ENCODE results near the gene DAP3. TPM values are rescaled to one million over a fixed set of nuclear protein-coding genes. Genes with fewer than 3 reads are reported as not detected.
"Not testable (repeated sequence)": the region's sequence is repeated elsewhere in the genome, so short reads cannot be mapped to it uniquely, and the experiment has no call there.

DAP3 gene
- total RNA-seq, 1 donor from 2014 or later = 88.3 TPM

DNA sequence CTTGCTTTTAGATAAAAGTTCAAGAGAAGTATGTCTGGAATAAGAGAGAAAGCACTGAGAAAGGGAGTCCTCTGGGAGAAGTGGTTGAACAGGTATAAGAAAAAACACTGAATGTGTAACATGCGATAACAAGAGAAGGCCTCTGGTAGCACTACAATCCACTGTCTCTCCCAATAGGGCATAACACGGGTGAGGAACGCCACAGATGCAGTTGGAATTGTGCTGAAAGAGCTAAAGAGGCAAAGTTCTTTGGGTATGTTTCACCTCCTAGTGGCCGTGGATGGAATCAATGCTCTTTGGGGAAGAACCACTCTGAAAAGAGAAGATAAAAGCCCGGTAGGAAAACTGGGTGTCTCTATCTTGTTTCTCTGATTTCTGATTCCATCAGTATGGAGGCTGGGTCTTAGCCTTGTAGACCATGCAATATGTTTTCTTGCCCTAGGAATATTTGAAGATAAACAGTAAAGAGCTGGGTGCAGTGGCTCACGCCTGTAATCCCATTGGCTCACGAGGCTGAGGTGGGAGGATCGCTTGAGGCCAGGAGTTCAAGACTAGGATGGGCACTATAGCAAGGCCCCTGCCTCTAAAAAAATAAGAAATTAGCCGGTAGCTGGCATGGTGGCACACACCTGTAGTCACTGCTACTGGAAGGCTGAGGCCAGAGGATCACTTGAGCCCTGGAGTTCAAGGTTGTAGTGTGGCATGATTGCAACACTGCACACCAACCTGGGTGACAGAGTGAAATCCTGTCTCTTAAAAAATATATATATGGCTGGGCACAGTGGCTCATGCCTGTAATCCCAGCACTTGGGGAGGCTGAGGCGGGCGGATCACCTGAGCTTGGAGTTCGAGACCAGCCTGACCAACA, 40.4 kb downstream of the DAP3 start:
- DNase-seq = peak; percentile 53
- Mint-ChIP-seq H3K9me3 (ENCODE audit: unreplicated experiment) (no peaks in the 10 kb centered on the region), H3K4me1 (ENCODE audit: low read depth, unreplicated experiment) (no peaks in the 10 kb centered on the region), H3K36me3 (ENCODE audit: unreplicated experiment) (no peaks in the 10 kb centered on the region), H3K4me3 (ENCODE audit: unreplicated experiment) (no peak overlapping the region), H3K27ac (ENCODE audit: unreplicated experiment) (no peak overlapping the region), H3K27me3 (ENCODE audit: unreplicated experiment) (no peaks in the 10 kb centered on the region)
- TF ChIP-seq, protein P1, sequence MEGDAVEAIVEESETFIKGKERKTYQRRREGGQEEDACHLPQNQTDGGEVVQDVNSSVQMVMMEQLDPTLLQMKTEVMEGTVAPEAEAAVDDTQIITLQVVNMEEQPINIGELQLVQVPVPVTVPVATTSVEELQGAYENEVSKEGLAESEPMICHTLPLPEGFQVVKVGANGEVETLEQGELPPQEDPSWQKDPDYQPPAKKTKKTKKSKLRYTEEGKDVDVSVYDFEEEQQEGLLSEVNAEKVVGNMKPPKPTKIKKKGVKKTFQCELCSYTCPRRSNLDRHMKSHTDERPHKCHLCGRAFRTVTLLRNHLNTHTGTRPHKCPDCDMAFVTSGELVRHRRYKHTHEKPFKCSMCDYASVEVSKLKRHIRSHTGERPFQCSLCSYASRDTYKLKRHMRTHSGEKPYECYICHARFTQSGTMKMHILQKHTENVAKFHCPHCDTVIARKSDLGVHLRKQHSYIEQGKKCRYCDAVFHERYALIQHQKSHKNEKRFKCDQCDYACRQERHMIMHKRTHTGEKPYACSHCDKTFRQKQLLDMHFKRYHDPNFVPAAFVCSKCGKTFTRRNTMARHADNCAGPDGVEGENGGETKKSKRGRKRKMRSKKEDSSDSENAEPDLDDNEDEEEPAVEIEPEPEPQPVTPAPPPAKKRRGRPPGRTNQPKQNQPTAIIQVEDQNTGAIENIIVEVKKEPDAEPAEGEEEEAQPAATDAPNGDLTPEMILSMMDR (IDR thresholded peaks at IDR 0.05; ENCODE audit: partially characterized antibody, unreplicated experiment) = peak; percentile 80

DNA sequence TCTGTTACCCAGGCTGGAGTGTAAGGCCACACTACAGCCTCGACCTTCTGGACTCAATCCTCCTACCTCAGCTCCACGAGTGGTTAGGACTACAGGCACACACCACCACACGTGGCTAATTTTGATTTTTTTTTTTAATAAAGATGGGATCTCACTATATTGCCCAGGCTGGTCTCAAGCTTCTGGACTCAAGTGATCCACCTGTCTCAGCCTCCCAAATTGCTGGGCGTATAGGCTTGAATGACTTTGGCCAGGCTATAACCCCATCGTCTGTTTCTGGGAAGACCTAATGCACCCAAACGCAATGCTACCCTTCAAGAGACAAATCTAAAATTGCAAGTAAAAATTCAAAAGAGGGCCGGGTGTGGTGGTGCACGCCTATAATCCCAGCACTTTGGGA, 52.1 kb downstream of the DAP3 start:
- peaks cover 3% of the 10 kb centered on the region for H3K27me3 Mint-ChIP-seq (ENCODE audit: unreplicated experiment)
- H3K27ac Mint-ChIP-seq (ENCODE audit: unreplicated experiment) = no peak overlapping the region
- no peak for DNase-seq
- TF ChIP-seq, protein P1 (IDR thresholded peaks at IDR 0.05; ENCODE audit: partially characterized antibody, unreplicated experiment) = no peak
- no peaks in the 10 kb centered on the region for H3K4me1 Mint-ChIP-seq (ENCODE audit: low read depth, unreplicated experiment)
- H3K4me3 Mint-ChIP-seq (ENCODE audit: unreplicated experiment) = no peak overlapping the region
- H3K36me3 Mint-ChIP-seq (ENCODE audit: unreplicated experiment) = no peaks in the 10 kb centered on the region
- peaks cover 3% of the 10 kb centered on the region for H3K9me3 Mint-ChIP-seq (ENCODE audit: unreplicated experiment)

DNA sequence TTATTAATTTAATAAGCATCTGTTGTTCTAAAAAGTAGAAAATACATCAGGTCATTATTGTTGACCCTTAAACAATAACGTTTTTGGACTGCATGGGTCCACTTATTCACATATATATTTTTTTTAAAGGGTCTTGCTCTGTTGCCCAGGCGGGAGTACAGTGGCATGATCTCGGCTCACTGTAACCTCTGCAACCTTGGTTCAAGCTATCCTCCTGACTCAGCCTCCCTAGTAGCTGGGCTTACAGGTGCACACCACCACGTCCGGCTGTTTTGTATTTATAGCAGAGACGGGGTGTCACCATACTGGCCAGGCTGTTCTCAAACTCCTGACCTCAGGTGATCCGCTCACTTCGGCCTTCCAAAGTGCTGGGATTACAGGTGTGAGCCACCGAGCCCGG, 53.0 kb downstream of the DAP3 start:
- Mint-ChIP-seq H3K4me1 (ENCODE audit: low read depth, unreplicated experiment) (no peaks in the 10 kb centered on the region), H3K36me3 (ENCODE audit: unreplicated experiment) (no peaks in the 10 kb centered on the region), H3K27me3 (ENCODE audit: unreplicated experiment) (peaks cover 3% of the 10 kb centered on the region), H3K27ac (ENCODE audit: unreplicated experiment) (no peak overlapping the region), H3K4me3 (ENCODE audit: unreplicated experiment) (no peak overlapping the region), H3K9me3 (ENCODE audit: unreplicated experiment) (peaks cover 3% of the 10 kb centered on the region)
- no peak for DNase-seq
- TF ChIP-seq, protein P1 (IDR thresholded peaks at IDR 0.05; ENCODE audit: partially characterized antibody, unreplicated experiment) = no peak

DNA sequence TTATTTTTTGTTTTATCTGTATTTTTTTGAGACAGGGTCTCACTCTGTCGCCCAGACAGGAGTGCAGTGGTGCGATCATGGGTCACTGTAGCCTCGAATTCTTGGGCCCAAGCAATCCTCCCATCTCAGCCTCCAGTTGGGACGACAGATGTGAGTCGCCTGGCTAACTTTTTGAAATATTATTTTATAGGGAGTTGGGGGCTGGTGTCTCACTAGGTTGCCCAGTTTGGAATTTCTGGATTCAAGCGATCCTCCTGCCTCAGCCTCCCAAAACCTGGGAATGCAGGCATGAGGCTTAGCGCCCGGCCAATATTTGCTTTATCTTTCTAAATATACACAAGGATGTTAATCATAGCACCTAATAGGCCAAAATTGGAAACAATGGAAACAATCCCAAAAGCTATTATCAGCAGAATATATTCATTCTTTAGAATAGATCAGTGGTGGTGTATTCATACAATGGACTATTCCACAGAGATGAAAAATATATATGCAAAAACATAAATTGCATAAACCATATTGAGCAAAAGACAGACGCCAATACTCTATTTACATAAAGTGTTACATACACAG, 55.9 kb downstream of the DAP3 start:
- peak overlapping the region; percentile 93 for H3K4me3 Mint-ChIP-seq (ENCODE audit: unreplicated experiment)
- H3K4me1 Mint-ChIP-seq (ENCODE audit: low read depth, unreplicated experiment) = no peaks in the 10 kb centered on the region
- TF ChIP-seq, protein P1 (IDR thresholded peaks at IDR 0.05; ENCODE audit: partially characterized antibody, unreplicated experiment) = no peak
- DNase-seq = no peak
- peaks cover 3% of the 10 kb centered on the region for H3K9me3 Mint-ChIP-seq (ENCODE audit: unreplicated experiment)
- peaks cover 6% of the 10 kb centered on the region for H3K27me3 Mint-ChIP-seq (ENCODE audit: unreplicated experiment)
- no peaks in the 10 kb centered on the region for H3K36me3 Mint-ChIP-seq (ENCODE audit: unreplicated experiment)
- H3K27ac Mint-ChIP-seq (ENCODE audit: unreplicated experiment) = peak overlapping the region; percentile 69

DNA sequence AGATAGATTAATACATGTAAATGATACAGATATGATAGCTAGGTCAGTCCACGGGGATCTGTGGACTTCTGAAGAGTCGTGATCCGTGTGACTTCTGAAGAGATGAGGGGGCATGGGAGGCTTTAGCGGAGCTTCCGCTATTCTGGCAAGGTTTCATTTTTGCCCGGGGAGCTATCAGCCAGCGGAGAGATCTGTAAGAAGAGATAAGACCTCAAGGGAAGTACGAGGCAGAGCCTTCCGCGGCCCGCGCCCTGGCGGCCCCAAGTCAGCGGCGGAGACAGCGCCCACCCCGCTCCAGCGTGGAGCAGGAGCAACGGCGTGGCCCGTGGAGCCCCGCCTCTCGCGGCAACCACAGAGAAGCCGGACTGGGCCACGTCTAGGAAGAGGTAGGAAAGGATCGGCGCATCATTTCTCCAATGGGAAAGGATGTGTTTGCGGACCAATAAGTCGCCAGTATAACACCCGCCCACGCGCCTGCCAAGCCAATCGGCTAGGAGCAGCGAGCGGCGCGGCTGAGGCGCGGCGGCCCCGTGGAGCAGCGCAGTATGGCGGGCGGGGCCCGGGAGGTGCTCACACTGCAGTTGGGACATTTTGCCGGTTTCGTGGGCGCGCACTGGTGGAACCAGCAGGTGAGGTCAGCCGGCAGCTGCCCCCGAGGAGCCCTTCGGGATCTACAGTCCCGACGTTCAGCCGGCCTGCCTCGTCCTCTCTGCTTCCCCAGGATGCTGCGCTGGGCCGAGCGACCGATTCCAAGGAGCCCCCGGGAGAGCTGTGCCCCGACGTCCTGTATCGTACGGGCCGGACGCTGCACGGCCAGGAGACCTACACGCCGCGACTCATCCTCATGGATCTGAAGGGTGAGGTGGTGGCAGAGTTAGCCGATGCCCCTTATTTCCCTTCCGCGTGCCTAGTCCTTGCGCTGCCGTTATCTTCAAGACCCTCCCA, 56.7 kb downstream of the DAP3 start:
- not testable (repeated sequence) for H3K4me1 Mint-ChIP-seq (ENCODE audit: low read depth, unreplicated experiment); H3K36me3 Mint-ChIP-seq (ENCODE audit: unreplicated experiment); H3K9me3 Mint-ChIP-seq (ENCODE audit: unreplicated experiment); H3K27me3 Mint-ChIP-seq (ENCODE audit: unreplicated experiment)
- peak; percentile 88 for DNase-seq
- Mint-ChIP-seq H3K27ac (ENCODE audit: unreplicated experiment) (peak overlapping the region; percentile 69), H3K4me3 (ENCODE audit: unreplicated experiment) (peak overlapping the region; percentile 93)

DNA sequence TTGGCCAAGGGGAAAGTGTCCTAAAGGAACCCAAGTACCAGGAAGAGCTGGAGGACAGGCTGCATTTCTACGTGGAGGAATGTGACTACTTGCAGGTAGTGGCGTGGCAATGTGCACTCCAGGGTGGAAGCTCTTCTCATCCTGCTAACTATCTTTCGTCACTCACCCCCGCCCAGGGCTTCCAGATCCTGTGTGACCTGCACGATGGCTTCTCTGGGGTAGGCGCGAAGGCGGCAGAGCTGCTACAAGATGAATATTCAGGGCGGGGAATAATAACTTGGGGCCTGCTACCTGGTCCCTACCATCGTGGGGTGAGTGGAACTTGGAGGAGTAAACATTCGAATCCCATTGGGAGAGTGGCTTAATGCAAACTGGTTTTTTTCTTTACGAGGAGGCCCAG, 58.7 kb downstream of the DAP3 start:
- H3K4me3 Mint-ChIP-seq (ENCODE audit: unreplicated experiment); H3K27ac Mint-ChIP-seq (ENCODE audit: unreplicated experiment): not testable (repeated sequence)

DNA sequence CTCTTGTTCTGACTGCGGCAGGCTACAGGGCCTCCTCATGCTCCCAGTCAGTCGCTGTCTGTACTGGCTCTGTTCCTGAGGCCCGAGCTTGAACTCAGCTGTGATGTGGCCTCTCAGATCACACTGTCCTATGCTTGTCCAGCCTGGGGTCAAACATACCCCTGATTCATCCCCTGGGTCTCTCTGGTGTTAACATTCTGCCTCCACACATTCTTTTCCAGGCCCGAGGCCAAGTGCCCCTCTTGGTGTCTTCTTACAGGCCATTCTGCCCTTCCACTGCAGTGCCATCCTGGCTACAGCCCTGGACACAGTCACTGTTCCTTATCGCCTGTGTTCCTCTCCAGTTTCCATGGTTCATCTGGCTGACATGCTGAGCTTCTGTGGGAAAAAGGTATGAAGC, 59.2 kb downstream of the DAP3 start:
- not testable (repeated sequence) for H3K9me3 Mint-ChIP-seq (ENCODE audit: unreplicated experiment); H3K4me3 Mint-ChIP-seq (ENCODE audit: unreplicated experiment); H3K4me1 Mint-ChIP-seq (ENCODE audit: low read depth, unreplicated experiment); DNase-seq; H3K27ac Mint-ChIP-seq (ENCODE audit: unreplicated experiment); H3K36me3 Mint-ChIP-seq (ENCODE audit: unreplicated experiment); H3K27me3 Mint-ChIP-seq (ENCODE audit: unreplicated experiment)

More for the DNA sequence above, 58.7 kb downstream of the DAP3 start:
- not testable (repeated sequence) for H3K27me3 Mint-ChIP-seq (ENCODE audit: unreplicated experiment); DNase-seq; H3K9me3 Mint-ChIP-seq (ENCODE audit: unreplicated experiment); H3K4me1 Mint-ChIP-seq (ENCODE audit: low read depth, unreplicated experiment); H3K36me3 Mint-ChIP-seq (ENCODE audit: unreplicated experiment)

Measured in glutamatergic neuron (in vitro differentiated cells).